NK-92 treated with Interleukin-12 subunit alpha and Interleukin-12 subunit beta, amount 100 ng/mL, for 24 hours (cell line): ENCODE results near the gene PTPN6.
"Not testable (repeated sequence)": the region's sequence is repeated elsewhere in the genome, so short reads cannot be mapped to it uniquely, and the experiment has no call there.

Experiments
- DNase-seq: peaks from one replicate; lab custom pipeline; 2025; lab: John Stamatoyannopoulos, UW

The PTPN6 gene

GRCh38 chr12:6950811-6951540 lies at the start of gene PTPN6:
TSS of gene PTPN6 (plus strand) at chr12:6951356. CDS start at chr12:6951513, 157 bp downstream.
- DNase-seq, result no peak

GRCh38 chr12:6902448-6902847 lies 48.7 kb upstream of the PTPN6 start:
- DNase-seq, result no peak

GRCh38 chr12:6903722-6904121 lies 47.4 kb upstream of the PTPN6 start:
- no peak for DNase-seq

- DNase-seq, result peak; percentile 80
Observed at GRCh38 chr12:6904280-6905276, 46.6 kb upstream of the PTPN6 start, which contains the start of gene LRRC23. TSS of gene LRRC23 (plus strand) at chr12:6904822. CDS start at chr12:6905634, 812 bp downstream.

- no peak for DNase-seq
Observed at GRCh38 chr12:6905414-6906040, 45.6 kb upstream of the PTPN6 start.

GRCh38 chr12:6908141-6908540 lies 43.0 kb upstream of the PTPN6 start:
- not testable (repeated sequence) for DNase-seq

- no peak for DNase-seq
Observed at GRCh38 chr12:6909421-6910145, 41.6 kb upstream of the PTPN6 start.

GRCh38 chr12:6912164-6912935 lies 38.8 kb upstream of the PTPN6 start:
- no peak for DNase-seq

GRCh38 chr12:6914246-6914946 lies 36.8 kb upstream of the PTPN6 start, which contains the start of gene ENO2:
TSS of gene ENO2 (plus strand) at chr12:6914580. CDS start at chr12:6915833, 1,253 bp downstream.
- no peak for DNase-seq

GRCh38 chr12:6914947-6915788 lies 36.0 kb upstream of the PTPN6 start:
- DNase-seq, result no peak

GRCh38 chr12:6915789-6916285 lies 35.3 kb upstream of the PTPN6 start:
- DNase-seq, result no peak

GRCh38 chr12:6916426-6917200 lies 34.5 kb upstream of the PTPN6 start:
- DNase-seq, result no peak

GRCh38 chr12:6917491-6918231 lies 33.5 kb upstream of the PTPN6 start:
- DNase-seq, result no peak

GRCh38 chr12:6919588-6919987 lies 31.6 kb upstream of the PTPN6 start:
- no peak for DNase-seq

- DNase-seq, result no peak
Observed at GRCh38 chr12:6921539-6921938, 29.6 kb upstream of the PTPN6 start.

- no peak for DNase-seq
Observed at GRCh38 chr12:6921996-6922946, 28.9 kb upstream of the PTPN6 start.
